Thyroid gland (tissue), 4 donors: Measurements from ENCODE around the gene LMTK2. TPM values are rescaled to one million over a fixed set of nuclear protein-coding genes. Genes with fewer than 3 reads are reported as not detected.

Experiments
- DNase-seq, 2 donors: peaks; one replicate each; pipeline ENCODE4 v3.0.0-alpha.2; 2019
- H3K27ac ChIP-seq, 3 donors: fragments of 200-600 bp; sonication (generic); 1 replicate in 2 of 3; 2 replicates in 1 of 3; pipeline ENCODE4 v1.5.1; 2016 to 2019; ENCODE audit warnings: mild to moderate bottlenecking in 1 of 3, moderate library complexity in 1 of 3
- H3K27me3 ChIP-seq: fragments of 200-600 bp; sonication (generic); one replicate; pipeline ENCODE4 v1.5.1; 2019
- H3K36me3 ChIP-seq, 2 donors: fragments of 200-600 bp; sonication (generic); one replicate each; pipeline ENCODE4 v1.5.1; 2016 to 2019
- H3K4me1 ChIP-seq, 2 donors: fragments of 200-600 bp; sonication (generic); one replicate each; pipeline ENCODE4 v1.5.1; 2017 to 2019
- H3K4me3 ChIP-seq, 3 donors: fragments of 200-600 bp; sonication (generic); replicated peaks in 1 of 3; 1 replicate in 2 of 3; 2 replicates in 1 of 3; pipeline ENCODE4 v1.5.1; 2016; ENCODE audit warnings: mild to moderate bottlenecking in 1 of 3
- H3K9me3 ChIP-seq: fragments of 200-600 bp; sonication (generic); one replicate; pipeline ENCODE4 v1.5.1; 2017
- POLR2A ChIP-seq, 2 donors: fragments of 450-650 bp; IDR thresholded peaks; one replicate each; pipeline ENCODE4 v1.6.1; 2017; ENCODE audit warnings: antibody characterized with exemption in 2 of 2, mild to moderate bottlenecking in 2 of 2, moderate library complexity in 1 of 2
- WGBS, 2 donors: methylation state at CpG; one replicate each; pipeline ENCODE4 v1.1.5; 2017; 5-methylcytosine and 5-hydroxymethylcytosine counted together
- intact Hi-C: fragments of 100-400 bp; cut with DNase I; formaldehyde crosslinking; loops from one replicate; pipeline ENCODE4 v1.15.1; 2023
- total RNA-seq, 4 donors: library from RNA; depleted of rRNA; stranded (reverse); fragments of >200 nt; gene quantifications; one replicate each; pipeline ENCODE4 v1.2.3, GENCODE V29; 2016
- TF ChIP-seq, protein P1 (sequence below), 6 experiments: fragments of 200-600 bp in 3 of 6; fragments of 450-650 bp in 3 of 6; sonication (generic) in 3 of 6; IDR thresholded peaks; one replicate each; pipeline ENCODE4 v1.5.1; 2016 to 2019; ENCODE audit warnings: antibody characterized with exemption in 6 of 6, mild to moderate bottlenecking in 2 of 6, inconsistent platforms in 1 of 6, moderate library complexity in 1 of 6

The LMTK2 gene
- total RNA-seq, 4 donors from 2014 or later = 22.0 to 36.5 (median 26.6) TPM

DNA sequence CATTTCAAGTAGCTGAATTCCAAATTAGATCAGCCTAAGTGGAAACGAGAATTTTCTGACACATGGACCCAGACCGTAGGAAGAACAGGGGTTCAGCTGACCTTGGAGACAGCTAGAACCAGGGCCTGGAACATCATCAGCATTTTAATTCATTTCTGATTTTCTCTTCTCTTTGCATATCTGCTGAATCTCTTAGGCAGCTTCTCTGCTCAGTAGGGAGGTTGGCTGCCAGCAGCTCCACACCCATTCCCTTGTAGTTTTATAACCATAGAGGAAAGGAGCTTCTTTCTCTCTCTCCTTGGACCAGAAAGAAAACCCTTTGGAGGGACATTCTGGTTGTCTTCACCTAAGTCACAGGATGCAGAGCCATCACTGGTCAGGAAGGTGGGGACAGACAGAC is 36.0 kb downstream of the LMTK2 start:
- H3K9me3 ChIP-seq = no peaks in the 10 kb centered on the region
- H3K27ac ChIP-seq = no peak overlapping the region
- no peaks in the 10 kb centered on the region for H3K27me3 ChIP-seq
- DNase-seq = no peak
- H3K36me3 ChIP-seq = peaks cover 9 to 13% of the 10 kb centered on the region in 2 donors
- TF ChIP-seq POLR2A (IDR thresholded peaks at IDR 0.05) = no peak
- TF ChIP-seq, protein P1, sequence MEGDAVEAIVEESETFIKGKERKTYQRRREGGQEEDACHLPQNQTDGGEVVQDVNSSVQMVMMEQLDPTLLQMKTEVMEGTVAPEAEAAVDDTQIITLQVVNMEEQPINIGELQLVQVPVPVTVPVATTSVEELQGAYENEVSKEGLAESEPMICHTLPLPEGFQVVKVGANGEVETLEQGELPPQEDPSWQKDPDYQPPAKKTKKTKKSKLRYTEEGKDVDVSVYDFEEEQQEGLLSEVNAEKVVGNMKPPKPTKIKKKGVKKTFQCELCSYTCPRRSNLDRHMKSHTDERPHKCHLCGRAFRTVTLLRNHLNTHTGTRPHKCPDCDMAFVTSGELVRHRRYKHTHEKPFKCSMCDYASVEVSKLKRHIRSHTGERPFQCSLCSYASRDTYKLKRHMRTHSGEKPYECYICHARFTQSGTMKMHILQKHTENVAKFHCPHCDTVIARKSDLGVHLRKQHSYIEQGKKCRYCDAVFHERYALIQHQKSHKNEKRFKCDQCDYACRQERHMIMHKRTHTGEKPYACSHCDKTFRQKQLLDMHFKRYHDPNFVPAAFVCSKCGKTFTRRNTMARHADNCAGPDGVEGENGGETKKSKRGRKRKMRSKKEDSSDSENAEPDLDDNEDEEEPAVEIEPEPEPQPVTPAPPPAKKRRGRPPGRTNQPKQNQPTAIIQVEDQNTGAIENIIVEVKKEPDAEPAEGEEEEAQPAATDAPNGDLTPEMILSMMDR (IDR thresholded peaks at IDR 0.05) = no peak
- WGBS, 2 donors = 91 to 95% methylated on average over 2 of the region's 2 CpGs
- no peak overlapping the region for H3K4me3 ChIP-seq
- H3K4me1 ChIP-seq = no peaks in the 10 kb centered on the region
- intact Hi-C loops = no loop called here

- H3K27me3 ChIP-seq = no peaks in the 10 kb centered on the region
- peaks cover 5 to 11% of the 10 kb centered on the region in 2 donors for H3K36me3 ChIP-seq
- TF ChIP-seq, protein P1 (IDR thresholded peaks at IDR 0.05) = no peak
- no peak for TF ChIP-seq POLR2A (IDR thresholded peaks at IDR 0.05)
- H3K4me3 ChIP-seq = no peak overlapping the region
- no peaks in the 10 kb centered on the region for H3K4me1 ChIP-seq
- H3K9me3 ChIP-seq = no peaks in the 10 kb centered on the region
- DNase-seq = no peak
- WGBS, 2 donors = 89 to 93% methylated on average over 5 of the region's 5 CpGs
- no peak overlapping the region for H3K27ac ChIP-seq
- intact Hi-C loops = no loop called here
These were observed 41.9 kb downstream of the LMTK2 start for GRCh38 chr7:98148607-98149006.

DNA sequence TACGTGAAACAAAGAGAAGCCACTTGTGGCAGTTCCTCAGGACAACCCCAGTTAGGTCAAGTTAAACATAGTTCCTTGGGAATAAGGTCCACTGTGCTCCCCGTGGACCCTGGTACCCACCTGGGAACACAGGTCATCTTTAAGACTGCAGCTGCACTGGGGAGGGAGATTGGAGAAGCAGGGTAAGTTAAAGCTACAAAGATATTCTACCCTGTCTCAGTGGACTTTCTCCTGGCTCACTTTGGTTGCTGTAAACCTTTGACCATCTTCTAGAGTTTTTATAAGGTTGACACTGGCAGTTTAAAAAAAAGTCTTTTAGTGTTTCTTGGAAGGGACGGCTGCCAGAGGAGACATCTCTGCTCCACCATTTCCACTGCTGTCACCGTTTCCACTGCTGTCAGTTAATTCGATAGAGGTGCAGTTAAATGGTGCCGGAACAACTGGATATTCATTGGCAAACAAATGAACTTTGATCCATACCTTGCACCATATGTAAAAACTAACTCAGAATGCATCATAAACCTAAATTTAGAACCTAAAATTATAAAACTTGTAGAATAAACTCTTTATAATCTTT is 42.5 kb downstream of the LMTK2 start:
- no peak for DNase-seq
- H3K4me1 ChIP-seq = no peaks in the 10 kb centered on the region
- H3K27me3 ChIP-seq = no peaks in the 10 kb centered on the region
- no peak overlapping the region for H3K4me3 ChIP-seq
- TF ChIP-seq, protein P1 (IDR thresholded peaks at IDR 0.05) = no peak
- TF ChIP-seq POLR2A (IDR thresholded peaks at IDR 0.05) = no peak
- intact Hi-C loops = no loop called here
- peaks cover 5 to 11% of the 10 kb centered on the region in 2 donors for H3K36me3 ChIP-seq
- no peaks in the 10 kb centered on the region for H3K9me3 ChIP-seq
- H3K27ac ChIP-seq = no peak overlapping the region
- 96 to 97% methylated on average over 6 of the region's 6 CpGs for WGBS, 2 donors

- intact Hi-C loops = no loop called here
- TF ChIP-seq, protein P1 (IDR thresholded peaks at IDR 0.05) = no peak
- no peak for TF ChIP-seq POLR2A (IDR thresholded peaks at IDR 0.05)
- Histone ChIP-seq H3K36me3 (peaks cover 15 to 22% of the 10 kb centered on the region in 2 donors), H3K27me3 (no peaks in the 10 kb centered on the region), H3K27ac (no peak overlapping the region), H3K9me3 (no peaks in the 10 kb centered on the region), H3K4me1 (no peaks in the 10 kb centered on the region), H3K4me3 (no peak overlapping the region)
- 69 to 80% methylated on average over 5 of the region's 5 CpGs for WGBS, 2 donors
- no peak for DNase-seq
These were observed 45.2 kb downstream of the LMTK2 start for GRCh38 chr7:98151884-98152283.

GRCh38 chr7:98156700-98157099 is 50.0 kb downstream of the LMTK2 start:
- H3K27me3 ChIP-seq = no peaks in the 10 kb centered on the region
- H3K4me3 ChIP-seq = no peak overlapping the region
- peaks cover 12 to 21% of the 10 kb centered on the region in 2 donors for H3K36me3 ChIP-seq
- no peaks in the 10 kb centered on the region for H3K4me1 ChIP-seq
- intact Hi-C loops = no loop called here
- no peak for DNase-seq
- H3K9me3 ChIP-seq = no peaks in the 10 kb centered on the region
- no peak overlapping the region for H3K27ac ChIP-seq
- TF ChIP-seq, protein P1 (IDR thresholded peaks at IDR 0.05) = no peak
- TF ChIP-seq POLR2A (IDR thresholded peaks at IDR 0.05) = no peak
- 95 to 96% methylated on average over 5 of the region's 5 CpGs for WGBS, 2 donors
